Measurements from ENCODE around the gene TRAT1.
"Not testable (repeated sequence)": the region's sequence is repeated elsewhere in the genome, so short reads cannot be mapped to it uniquely, and the experiment has no call there.

The TRAT1 gene

GRCh38 chr3:108822123-108822897, at the start of gene TRAT1:
Gene TRAT1 (plus strand): TSS chr3:108822786. CDS start chr3:108822928, 142 bp downstream.
- peak; percentile 59 for DNase-seq

- DNase-seq = no peak
These were observed 46.9 kb upstream of the TRAT1 start for GRCh38 chr3:108775649-108776048.

- no peak for DNase-seq
These were observed 43.1 kb upstream of the TRAT1 start for GRCh38 chr3:108779496-108779895.

- DNase-seq = peak; percentile 5
These were observed 42.4 kb upstream of the TRAT1 start for GRCh38 chr3:108780235-108780634.

- no peak for DNase-seq
These were observed 31.1 kb upstream of the TRAT1 start for GRCh38 chr3:108791473-108791872.

GRCh38 chr3:108804437-108804836, 18.1 kb upstream of the TRAT1 start:
- no peak for DNase-seq

- no peak for DNase-seq
These were observed 17.6 kb upstream of the TRAT1 start for GRCh38 chr3:108804966-108805365.

GRCh38 chr3:108806316-108806715, 16.3 kb upstream of the TRAT1 start:
- peak; percentile 79 for DNase-seq

- peak; percentile 84 for DNase-seq
These were observed 4.2 kb upstream of the TRAT1 start for GRCh38 chr3:108818404-108818803.

- DNase-seq = peak; percentile 37
These were observed 2.0 kb upstream of the TRAT1 start for GRCh38 chr3:108820586-108820985.

GRCh38 chr3:108823227-108823626, 641 bp downstream of the TRAT1 start:
- peak; percentile 44 for DNase-seq

GRCh38 chr3:108823803-108824202, 1.2 kb downstream of the TRAT1 start:
- DNase-seq = not testable (repeated sequence)

GRCh38 chr3:108826309-108827187, 4.0 kb downstream of the TRAT1 start:
- DNase-seq = no peak

- DNase-seq = no peak
These were observed 7.8 kb downstream of the TRAT1 start for GRCh38 chr3:108830381-108830780.

- DNase-seq = no peak
These were observed 8.5 kb downstream of the TRAT1 start for GRCh38 chr3:108830991-108831614.

- DNase-seq = peak; percentile 56
These were observed 11.0 kb downstream of the TRAT1 start for GRCh38 chr3:108833611-108834010.

- DNase-seq = peak; percentile 77
These were observed 12.0 kb downstream of the TRAT1 start for GRCh38 chr3:108834551-108834950.

- peak; percentile 88 for DNase-seq
These were observed 12.5 kb downstream of the TRAT1 start for GRCh38 chr3:108835101-108835500.

GRCh38 chr3:108838436-108838835, 15.8 kb downstream of the TRAT1 start:
- peak; percentile 89 for DNase-seq

- no peak for DNase-seq
These were observed 23.2 kb downstream of the TRAT1 start for GRCh38 chr3:108845709-108846293.

- DNase-seq = no peak
These were observed 24.6 kb downstream of the TRAT1 start for GRCh38 chr3:108847187-108847586.

GRCh38 chr3:108849075-108849474, 26.5 kb downstream of the TRAT1 start:
- no peak for DNase-seq

- no peak for DNase-seq
These were observed 38.8 kb downstream of the TRAT1 start for GRCh38 chr3:108861401-108861800.

All from activated CD4-positive, alpha-beta T cell treated with anti-CD3 and anti-CD28 coated beads, Interleukin-2, amount 50 U/mL, for 16 hours (primary cell).